HepG2 (cell line): ENCODE measurements around the gene ZNF217. TPM values are rescaled to one million over a fixed set of nuclear protein-coding genes. Genes with fewer than 3 reads are reported as not detected.

Source experiments
- ARNT2 ChIP-seq: sonication (generic); formaldehyde crosslinking; IDR thresholded peaks from 2 replicates; pipeline ENCODE4 v1.8.0; 2022; ENCODE audit warnings: mild to moderate bottlenecking, low read depth, missing genetic modification reagents, moderate library complexity
- DDIT3 ChIP-seq: sonication (generic); formaldehyde crosslinking; IDR thresholded peaks from 2 replicates; pipeline ENCODE4 v1.4.0; 2020; ENCODE audit warnings: mild to moderate bottlenecking, missing genetic modification reagents
- FOXO4 ChIP-seq: sonication (generic); formaldehyde crosslinking; conservative IDR thresholded peaks from 2 replicates; pipeline ENCODE4 v1.8.1; 2023; ENCODE audit warnings: missing genetic modification reagents
- GZF1 ChIP-seq: sonication (generic); formaldehyde crosslinking; IDR thresholded peaks from 2 replicates; pipeline ENCODE4 v1.5.1; 2020; ENCODE audit warnings: mild to moderate bottlenecking, missing genetic modification reagents
- HMGA1 ChIP-seq: sonication (generic); formaldehyde crosslinking; conservative IDR thresholded peaks from 2 replicates; pipeline ENCODE4 v1.4.0; 2020; ENCODE audit warnings: missing genetic modification reagents
- NONO ChIP-seq, 2 experiments: fragments of 450-650 bp in 1 of 2; sonication (generic) in 1 of 2; formaldehyde crosslinking in 1 of 2; IDR thresholded peaks in 1 of 2; conservative IDR thresholded peaks in 1 of 2; 2 replicates each; pipeline versions ENCODE4 v1.6.1 to v1.8.0; 2017 to 2022; ENCODE audit warnings: mild to moderate bottlenecking in 1 of 2, missing genetic modification reagents in 1 of 2, moderate library complexity in 1 of 2
- SIX4 ChIP-seq: sonication (generic); formaldehyde crosslinking; IDR thresholded peaks from 2 replicates; pipeline ENCODE4 v1.4.0; 2020; ENCODE audit warnings: missing genetic modification reagents
- THAP7 ChIP-seq: sonication (generic); formaldehyde crosslinking; IDR thresholded peaks from 2 replicates; pipeline ENCODE4 v1.8.1; 2023; ENCODE audit warnings: mild to moderate bottlenecking, missing genetic modification reagents
- YEATS2 ChIP-seq: sonication (generic); formaldehyde crosslinking; IDR thresholded peaks from 2 replicates; pipeline ENCODE4 v1.4.0; 2020; ENCODE audit warnings: missing genetic modification reagents, borderline replicate concordance
- ZBTB37 ChIP-seq: sonication (generic); formaldehyde crosslinking; IDR thresholded peaks from 2 replicates; pipeline ENCODE4 v1.4.0; 2020; ENCODE audit warnings: mild to moderate bottlenecking, missing genetic modification reagents
- ZNF20 ChIP-seq: sonication (generic); formaldehyde crosslinking; IDR thresholded peaks from 2 replicates; pipeline ENCODE4 v1.4.0; 2020; ENCODE audit warnings: mild to moderate bottlenecking, moderate library complexity, missing genetic modification reagents
- ZNF282 ChIP-seq: fragments of 450-650 bp; IDR thresholded peaks from 2 replicates; pipeline ENCODE4 v1.6.1; 2018; ENCODE audit not compliant: partially characterized antibody
- ZNF556 ChIP-seq: sonication (generic); formaldehyde crosslinking; IDR thresholded peaks from 2 replicates; pipeline ENCODE4 v1.4.0; 2020; ENCODE audit warnings: mild to moderate bottlenecking, missing genetic modification reagents, borderline replicate concordance
- ZNF644 ChIP-seq: IDR thresholded peaks from 2 replicates; pipeline ENCODE4 v1.6.1; 2016; ENCODE audit warnings: low read depth
- ZNF788 ChIP-seq: sonication (generic); formaldehyde crosslinking; IDR thresholded peaks from 2 replicates; pipeline ENCODE4 v1.5.0; 2020; ENCODE audit warnings: mild to moderate bottlenecking, missing genetic modification reagents, borderline replicate concordance
- polyA plus RNA-seq, 8 experiments: library from polyadenylated mRNA; depleted of rRNA in 3 of 8; stranded (reverse) in 7 of 8; unstranded in 1 of 8; fragments of >200 nt; fragmentation: Illumina TruSeq in 4 of 8; extraction: Trizol in 4 of 8; gene quantifications; 2 replicates each; pipeline versions ENCODE4 v1.2.1 to v1.2.3, GENCODE V29; 2011 to 2016; ENCODE audit warnings: low read depth in 4 of 8, missing spikeins in 1 of 8, mixed read lengths in 1 of 8; ENCODE audit not compliant: insufficient read depth in 1 of 8
- total RNA-seq, 5 experiments: library from RNA; depleted of rRNA; stranded (reverse); fragments of >200 nt; fragmentation: Illumina TruSeq; extraction: Trizol; gene quantifications; 2 replicates each; pipeline ENCODE4 v1.2.3, GENCODE V29; 2016; ENCODE audit warnings: low read depth in 1 of 5
- TF ChIP-seq, protein P1 (sequence below): sonication (generic); formaldehyde crosslinking; IDR thresholded peaks from 2 replicates; pipeline ENCODE4 v1.5.1; 2020; ENCODE audit warnings: mild to moderate bottlenecking, missing genetic modification reagents
- TF ChIP-seq, protein P2 (sequence below): IDR thresholded peaks from 2 replicates; pipeline ENCODE4 v1.6.1; 2018; ENCODE audit warnings: missing genetic modification reagents
- TF ChIP-seq, protein P3 (sequence below), 2 experiments: sonication (generic) in 1 of 2; formaldehyde crosslinking in 1 of 2; IDR thresholded peaks; 2 replicates each; pipeline versions ENCODE4 v1.5.1 to v1.6.1; 2011 to 2020; ENCODE audit warnings: borderline replicate concordance in 1 of 2, low read depth in 1 of 2, low read length in 1 of 2, mild to moderate bottlenecking in 1 of 2, missing genetic modification reagents in 1 of 2, moderate library complexity in 1 of 2

The ZNF217 gene
- total and polyA plus RNA-seq, 2 of the 13 experiments (the other 11 are each of a cell fraction or from before 2014, with no cell fraction given) = 22.3 to 29.8 TPM

DNA sequence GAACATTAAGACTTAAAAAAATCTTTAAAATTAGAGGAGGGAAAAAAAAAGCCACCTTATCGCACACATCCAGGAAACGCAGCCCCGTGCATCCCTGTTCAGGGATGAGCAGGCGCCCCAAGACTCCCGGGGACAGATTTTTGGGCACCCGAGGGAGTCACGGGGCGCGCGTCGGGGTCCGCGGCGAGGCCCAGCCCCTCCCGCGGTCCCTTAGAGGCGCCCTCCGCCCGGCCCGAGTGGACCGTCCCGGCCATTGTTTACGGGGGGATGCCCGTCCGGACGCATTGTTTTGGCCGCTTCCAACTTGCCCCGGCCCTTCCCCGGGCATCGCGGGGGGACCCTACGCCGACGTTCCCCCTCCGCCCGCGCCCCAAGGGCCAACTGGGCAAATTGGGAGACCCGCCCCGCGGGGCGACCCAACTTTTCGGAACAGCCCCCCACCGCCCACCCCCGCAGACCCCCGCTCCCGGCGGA is 610 bp downstream of the ZNF217 start (continued):
- TF ChIP-seq ZNF282 (no peak), GZF1 (CRISPR knock-in tag) (no peak), ZNF644 (CRISPR knock-in tag) (no peak), ZNF556 (CRISPR knock-in tag) (no peak), ZNF788 (CRISPR knock-in tag) (no peak), ZBTB37 (CRISPR knock-in tag) (no peak), ZNF20 (peak; percentile 79; the same call in 1 of the 2 replicates), THAP7 (no peak), YEATS2 (CRISPR knock-in tag) (no peak), DDIT3 (CRISPR knock-in tag) (no peak), HMGA1 (CRISPR knock-in tag) (no peak), FOXO4 (CRISPR knock-in tag) (no peak), SIX4 (CRISPR knock-in tag) (no peak), NONO (IDR thresholded peaks at IDR 0.05) (no peak), NONO (CRISPR knock-in tag; conservative IDR thresholded peaks at IDR 0.05) (peak; percentile 11; the same call in 1 of the 2 replicates), ARNT2 (peak; percentile 24; the same call in 1 of the 2 replicates)
- TF ChIP-seq, protein P1, sequence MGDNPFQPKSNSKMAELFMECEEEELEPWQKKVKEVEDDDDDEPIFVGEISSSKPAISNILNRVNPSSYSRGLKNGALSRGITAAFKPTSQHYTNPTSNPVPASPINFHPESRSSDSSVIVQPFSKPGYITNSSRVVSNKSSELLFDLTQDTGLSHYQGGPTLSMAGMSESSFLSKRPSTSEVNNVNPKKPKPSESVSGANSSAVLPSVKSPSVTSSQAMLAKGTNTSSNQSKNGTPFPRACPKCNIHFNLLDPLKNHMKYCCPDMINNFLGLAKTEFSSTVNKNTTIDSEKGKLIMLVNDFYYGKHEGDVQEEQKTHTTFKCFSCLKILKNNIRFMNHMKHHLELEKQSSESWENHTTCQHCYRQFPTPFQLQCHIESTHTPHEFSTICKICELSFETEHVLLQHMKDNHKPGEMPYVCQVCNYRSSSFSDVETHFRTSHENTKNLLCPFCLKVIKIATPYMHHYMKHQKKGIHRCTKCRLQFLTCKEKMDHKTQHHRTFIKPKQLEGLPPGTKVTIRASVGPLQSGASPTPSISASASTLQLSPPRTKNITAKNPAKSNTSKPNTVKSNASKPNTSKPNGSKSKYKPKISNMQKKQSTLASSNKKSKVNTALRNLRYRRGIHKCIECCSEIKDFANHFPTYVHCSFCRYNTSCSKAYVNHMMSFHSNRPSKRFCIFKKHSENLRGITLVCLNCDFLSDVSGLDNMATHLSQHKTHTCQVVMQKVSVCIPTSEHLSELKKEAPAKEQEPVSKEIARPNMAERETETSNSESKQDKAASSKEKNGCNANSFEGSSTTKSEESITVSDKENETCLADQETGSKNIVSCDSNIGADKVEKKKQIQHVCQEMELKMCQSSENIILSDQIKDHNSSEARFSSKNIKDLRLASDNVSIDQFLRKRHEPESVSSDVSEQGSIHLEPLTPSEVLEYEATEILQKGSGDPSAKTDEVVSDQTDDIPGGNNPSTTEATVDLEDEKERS = no peak
- TF ChIP-seq, protein P2, sequence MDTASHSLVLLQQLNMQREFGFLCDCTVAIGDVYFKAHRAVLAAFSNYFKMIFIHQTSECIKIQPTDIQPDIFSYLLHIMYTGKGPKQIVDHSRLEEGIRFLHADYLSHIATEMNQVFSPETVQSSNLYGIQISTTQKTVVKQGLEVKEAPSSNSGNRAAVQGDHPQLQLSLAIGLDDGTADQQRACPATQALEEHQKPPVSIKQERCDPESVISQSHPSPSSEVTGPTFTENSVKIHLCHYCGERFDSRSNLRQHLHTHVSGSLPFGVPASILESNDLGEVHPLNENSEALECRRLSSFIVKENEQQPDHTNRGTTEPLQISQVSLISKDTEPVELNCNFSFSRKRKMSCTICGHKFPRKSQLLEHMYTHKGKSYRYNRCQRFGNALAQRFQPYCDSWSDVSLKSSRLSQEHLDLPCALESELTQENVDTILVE (CRISPR knock-in tag) = no peak
- TF ChIP-seq, protein P3, sequence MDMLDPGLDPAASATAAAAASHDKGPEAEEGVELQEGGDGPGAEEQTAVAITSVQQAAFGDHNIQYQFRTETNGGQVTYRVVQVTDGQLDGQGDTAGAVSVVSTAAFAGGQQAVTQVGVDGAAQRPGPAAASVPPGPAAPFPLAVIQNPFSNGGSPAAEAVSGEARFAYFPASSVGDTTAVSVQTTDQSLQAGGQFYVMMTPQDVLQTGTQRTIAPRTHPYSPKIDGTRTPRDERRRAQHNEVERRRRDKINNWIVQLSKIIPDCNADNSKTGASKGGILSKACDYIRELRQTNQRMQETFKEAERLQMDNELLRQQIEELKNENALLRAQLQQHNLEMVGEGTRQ (IDR thresholded peaks at IDR 0.05; ENCODE audit: low read depth, low read length) = no peak
- TF ChIP-seq, protein P3 (CRISPR knock-in tag; IDR thresholded peaks at IDR 0.05; ENCODE audit: borderline replicate concordance) = no peak
